Renal cortex interstitium (tissue), 11 donors: ENCODE measurements around the gene SPINK5. TPM values are rescaled to one million over a fixed set of nuclear protein-coding genes. Genes with fewer than 3 reads are reported as not detected.

Experiments used
- DNase-seq, 11 donors: peaks; one replicate each; pipeline ENCODE4 v3.0.0-alpha.2; 2013; ENCODE audit warnings: low read depth in 9 of 11, low spot score in 4 of 11; ENCODE audit errors: extremely low read depth in 1 of 11
- polyA plus RNA-seq, 3 donors: library from polyadenylated mRNA; unstranded; fragments of 120-200 nt; gene quantifications; one replicate each; pipeline ENCODE4 v1.2.1, GENCODE V29; 2013; ENCODE audit not compliant: insufficient read length in 3 of 3

SPINK5 gene
- polyA plus RNA-seq, 3 donors = 0.11 to 0.50 (median 0.39) TPM

DNA sequence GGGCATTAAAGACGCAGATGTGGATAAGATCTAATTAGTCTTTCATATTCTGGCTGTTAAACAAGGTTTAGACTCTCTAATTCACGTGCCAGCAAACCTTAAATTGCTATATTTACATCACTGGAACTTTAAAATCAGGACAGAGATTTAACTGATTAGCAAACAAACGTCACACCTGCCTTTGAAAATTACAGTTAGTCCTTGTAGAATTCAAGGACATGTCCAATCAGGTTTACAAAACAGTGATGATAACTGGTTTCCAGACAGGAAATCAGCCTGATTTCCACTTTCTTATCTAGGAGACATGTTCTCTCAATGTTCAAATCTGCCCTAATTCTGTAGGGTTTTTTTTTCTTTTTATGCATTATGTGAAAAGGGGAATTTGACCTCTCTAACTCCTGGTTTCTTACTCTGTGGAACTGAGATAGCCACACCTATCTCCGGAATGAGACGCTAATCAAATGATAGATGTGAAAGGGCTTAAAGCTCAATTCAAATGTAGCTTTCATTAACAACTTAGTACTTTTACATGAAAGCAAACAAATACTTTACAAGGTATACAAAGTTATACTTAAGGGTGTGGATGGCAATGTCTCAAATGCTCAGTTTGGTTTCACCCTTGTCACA lies 26.5 kb downstream of the SPINK5 start:
- DNase-seq = no peak

DNA sequence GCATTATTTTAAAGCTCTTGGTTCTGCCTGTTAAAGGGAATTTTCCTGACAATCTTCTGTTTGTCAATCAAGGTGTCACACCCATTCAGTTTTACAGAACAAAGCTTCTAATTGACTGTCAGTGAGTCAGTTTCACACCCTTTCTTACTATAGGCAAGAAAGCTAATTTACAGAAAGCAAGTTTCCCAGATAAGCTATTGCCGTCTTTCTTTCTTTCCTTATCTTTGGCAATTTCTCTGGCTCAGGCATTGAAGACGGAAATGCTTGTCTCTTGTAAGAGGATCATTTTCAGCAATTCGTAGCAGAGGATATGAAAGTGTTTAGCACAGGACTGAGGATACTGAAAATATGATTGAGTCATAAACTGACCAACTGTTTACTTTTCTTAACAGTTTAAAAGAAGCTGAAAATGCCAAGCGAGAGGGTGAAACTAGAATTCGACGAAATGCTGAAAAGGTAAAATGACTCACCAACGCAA lies 27.0 kb downstream of the SPINK5 start:
- no peak for DNase-seq

DNA sequence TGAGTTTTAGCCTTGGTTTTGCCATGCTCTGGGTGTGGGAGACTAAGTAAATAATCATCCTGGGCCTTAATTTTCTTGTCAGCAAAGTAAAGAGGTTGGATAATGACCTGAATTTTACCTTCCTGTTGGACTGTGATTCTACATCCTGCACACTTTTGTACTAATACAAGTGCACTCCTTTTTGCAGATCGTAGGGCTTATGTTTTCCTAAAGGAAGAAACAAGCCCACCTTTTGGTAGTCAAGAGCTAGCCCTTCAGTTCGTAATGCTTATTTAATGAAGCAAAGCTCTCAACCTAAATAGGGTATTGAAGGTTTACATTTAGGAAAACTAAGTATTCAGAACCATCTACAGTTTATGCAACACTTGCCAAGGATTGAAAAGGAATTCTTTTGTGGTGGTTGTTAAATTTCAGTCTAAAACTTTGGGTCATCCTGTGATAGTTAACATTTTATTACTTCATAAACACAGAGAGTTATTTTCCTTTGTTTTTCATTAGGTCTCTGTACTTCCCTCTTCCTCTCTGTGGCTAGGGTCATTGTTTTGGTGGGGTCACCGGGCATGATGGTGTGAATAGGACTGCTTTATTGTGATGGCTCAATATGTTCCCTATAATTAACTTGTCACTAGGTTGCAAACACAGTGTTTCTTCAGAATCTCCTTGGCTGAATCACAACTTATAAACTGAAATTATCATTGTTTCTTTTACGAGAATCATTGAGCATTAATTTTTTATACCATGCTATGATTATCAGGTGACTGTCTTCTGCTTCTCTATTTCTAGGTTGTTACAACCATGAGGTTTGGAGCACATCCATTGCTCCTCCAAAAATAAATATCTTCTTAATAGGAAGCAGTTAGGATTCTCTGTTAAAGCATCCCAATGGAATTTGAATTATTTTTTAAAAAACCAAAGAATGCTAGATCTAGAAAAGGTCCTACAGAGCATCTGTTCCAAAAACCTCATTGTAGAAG lies 28.5 kb downstream of the SPINK5 start:
- no peak for DNase-seq

DNA sequence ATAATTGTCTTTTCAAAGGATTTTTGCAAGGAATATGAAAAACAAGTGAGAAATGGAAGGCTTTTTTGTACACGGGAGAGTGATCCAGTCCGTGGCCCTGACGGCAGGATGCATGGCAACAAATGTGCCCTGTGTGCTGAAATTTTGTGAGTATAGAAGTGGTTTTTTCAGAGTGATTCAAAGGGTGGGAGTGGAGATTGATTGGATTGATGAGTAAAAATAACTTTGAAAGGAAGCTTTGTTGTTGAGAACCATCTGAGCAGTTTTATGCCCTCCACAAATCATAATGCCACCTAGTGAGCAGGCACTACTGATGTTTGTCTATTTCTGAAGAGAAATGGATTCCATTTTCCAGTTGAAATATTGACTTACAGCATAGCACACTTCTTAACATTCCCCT lies 30.6 kb downstream of the SPINK5 start:
- no peak for DNase-seq

DNA sequence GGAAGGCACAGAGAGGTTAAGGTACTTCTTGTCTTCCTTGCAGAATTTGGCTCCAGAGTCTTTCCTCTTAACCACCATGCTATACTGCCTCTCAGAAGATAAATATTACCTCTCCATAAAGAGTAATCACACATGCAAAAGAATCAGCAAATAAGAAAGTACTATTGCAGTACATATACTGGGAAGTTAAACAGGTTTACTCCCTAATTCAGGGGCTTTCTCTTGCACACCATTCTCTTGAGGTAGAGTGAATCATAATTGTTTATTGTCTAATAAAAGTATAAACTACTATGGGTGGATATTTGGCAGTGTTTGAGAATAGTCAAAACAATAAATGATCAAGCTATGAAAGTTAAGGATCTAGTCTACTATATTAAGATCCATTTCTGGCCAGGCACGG lies 40.4 kb downstream of the SPINK5 start:
- no peak for DNase-seq

DNA sequence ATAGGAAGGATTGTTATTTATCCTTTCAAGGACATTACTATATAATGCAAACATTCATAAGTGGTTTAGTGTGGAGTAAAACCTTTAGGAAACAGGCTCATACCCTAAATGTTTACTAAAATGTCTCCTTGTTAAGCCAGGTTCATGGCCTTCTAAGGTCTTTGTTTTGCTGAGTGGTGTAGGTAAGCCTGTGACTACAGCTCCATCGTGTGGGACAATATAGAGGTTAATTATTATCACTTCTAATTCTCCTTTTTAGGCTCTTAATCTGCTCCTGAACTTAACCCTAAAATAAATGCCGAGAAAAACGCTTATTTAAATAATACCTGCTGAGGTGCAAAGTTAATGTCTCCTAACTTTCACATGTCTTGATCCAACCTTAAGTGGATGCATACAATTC lies 43.8 kb downstream of the SPINK5 start:
- no peak for DNase-seq

DNA sequence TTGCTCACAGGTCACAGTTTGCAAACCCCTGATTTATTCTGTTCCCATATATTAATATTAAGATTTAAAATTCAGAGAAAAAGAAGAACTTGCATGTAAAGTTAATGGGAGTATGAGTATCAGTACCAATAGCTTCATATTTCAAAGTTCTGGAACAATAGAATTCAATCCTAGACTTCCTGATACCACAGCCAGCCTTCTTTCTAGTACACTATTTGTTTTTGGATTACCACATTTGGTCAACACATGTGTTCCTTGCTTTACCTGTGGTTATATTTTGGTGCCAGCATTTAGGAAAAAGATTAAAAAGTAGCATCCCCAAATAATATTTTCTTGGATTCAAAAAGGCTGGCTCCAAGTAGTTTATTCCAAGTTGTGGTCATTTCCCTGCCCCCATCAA lies 49.5 kb downstream of the SPINK5 start:
- DNase-seq = no peak

DNA sequence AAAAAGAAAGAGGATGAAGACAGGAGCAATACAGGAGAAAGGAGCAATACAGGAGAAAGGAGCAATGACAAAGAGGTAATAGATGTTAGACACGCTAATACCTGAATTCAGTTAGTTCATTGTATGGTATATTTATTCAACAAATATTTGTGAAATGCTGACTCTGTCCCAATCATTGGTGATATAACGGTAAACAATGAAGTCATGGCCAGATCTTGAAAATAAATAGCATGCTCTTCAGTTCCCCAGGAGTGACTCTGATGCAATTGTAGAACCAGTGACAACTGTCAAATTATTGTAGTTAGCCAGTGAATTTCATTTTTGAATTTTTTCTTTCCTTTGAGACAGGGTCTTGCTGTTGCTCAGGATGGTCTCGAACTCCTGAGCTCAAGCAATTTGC lies 56.5 kb downstream of the SPINK5 start:
- DNase-seq = no peak

DNA sequence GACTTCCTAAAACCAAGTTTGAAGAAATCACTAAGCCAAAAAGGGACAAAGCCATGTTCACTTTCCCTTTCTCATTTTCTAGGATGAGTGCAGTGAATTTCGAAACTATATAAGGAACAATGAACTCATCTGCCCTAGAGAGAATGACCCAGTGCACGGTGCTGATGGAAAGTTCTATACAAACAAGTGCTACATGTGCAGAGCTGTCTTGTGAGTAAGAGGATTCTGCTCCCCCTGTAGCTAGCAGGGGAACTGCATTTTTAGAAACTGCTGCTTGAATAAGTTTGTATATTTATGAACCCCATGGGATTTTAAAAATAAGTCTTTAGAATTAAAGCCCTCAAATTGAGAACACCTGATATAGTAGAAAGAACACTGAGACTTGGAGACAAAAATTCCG lies 61.9 kb downstream of the SPINK5 start:
- no peak for DNase-seq

DNA sequence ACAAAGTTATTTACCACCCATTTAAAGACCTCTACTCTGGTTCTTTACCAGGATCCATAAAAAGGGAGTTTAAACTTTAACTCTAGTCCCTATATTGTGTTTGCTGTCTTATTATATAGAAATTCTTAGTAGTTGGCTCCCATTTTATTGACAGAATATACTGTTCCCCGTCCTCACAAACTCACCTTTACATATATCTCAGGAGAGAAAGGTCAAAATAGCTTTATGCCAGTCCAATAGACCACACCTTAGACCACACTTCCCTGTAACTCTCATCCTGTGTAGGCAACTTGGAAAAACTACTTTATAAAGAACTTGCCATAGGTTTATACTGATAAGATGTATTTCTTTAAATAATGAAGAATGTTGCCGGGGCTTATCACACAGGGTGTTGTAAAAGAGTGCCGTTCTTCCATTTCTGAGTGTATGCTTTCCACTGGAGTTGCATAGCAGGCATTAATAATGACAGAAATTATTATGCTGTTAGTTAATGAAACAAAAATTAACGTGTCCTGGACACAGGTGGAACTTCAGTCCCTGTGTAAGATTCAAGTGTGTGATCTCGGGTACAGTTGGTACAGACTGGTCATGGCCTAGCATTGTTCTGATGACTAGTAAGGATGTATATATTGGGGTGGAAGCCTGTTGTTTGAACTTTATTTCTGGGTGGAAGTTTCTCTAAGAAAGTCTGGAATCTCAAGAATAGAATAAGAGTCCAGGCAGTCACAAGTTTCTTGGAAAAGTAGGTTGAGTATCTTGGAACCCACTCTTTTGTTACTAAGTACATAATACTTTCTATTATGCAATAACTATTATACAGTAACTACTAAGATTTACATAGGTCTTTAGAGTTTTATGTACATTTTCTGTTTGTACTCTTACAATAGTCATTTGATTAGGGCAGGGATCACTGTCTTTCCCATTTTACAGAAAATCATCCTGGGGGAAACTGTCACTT lies 71.6 kb downstream of the SPINK5 start:
- no peak for DNase-seq

DNA sequence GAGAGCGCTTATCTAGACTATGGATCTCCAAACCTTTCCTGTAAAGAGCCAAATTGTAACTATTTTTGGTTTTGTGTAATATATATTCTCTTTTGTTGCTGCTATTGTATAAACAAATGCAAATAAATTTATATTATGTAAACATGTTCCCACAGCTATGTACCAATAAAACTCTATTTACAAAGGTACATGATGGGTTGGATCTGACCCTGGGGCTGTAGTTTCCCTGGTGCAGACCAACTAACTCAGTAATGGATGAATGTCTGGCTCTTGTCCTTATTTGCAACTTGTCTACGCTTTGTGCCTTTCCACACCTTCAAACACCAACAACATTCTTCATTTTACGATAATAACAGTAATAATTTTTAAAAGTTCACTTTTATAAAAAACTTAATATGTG lies 77.1 kb downstream of the SPINK5 start:
- DNase-seq = no peak

DNA sequence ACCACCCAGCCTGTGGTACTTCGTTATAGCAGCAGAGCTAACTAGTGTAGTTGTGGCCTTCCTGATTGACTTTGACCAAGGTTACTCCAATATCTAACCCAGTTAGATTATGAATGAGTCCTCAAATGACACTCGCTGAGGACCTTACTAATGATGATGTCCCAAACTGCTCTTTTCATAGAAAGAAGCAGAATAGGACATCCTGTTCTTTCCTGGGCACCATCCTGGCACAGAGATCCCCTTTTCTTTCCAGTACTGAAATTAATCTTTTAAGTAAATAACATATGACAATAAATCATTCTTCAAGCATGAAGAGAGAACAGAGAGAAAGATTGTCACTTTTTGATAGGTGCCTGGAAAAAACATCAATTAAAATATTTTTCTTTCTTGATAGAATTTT lies 77.9 kb downstream of the SPINK5 start:
- DNase-seq = no peak

DNA sequence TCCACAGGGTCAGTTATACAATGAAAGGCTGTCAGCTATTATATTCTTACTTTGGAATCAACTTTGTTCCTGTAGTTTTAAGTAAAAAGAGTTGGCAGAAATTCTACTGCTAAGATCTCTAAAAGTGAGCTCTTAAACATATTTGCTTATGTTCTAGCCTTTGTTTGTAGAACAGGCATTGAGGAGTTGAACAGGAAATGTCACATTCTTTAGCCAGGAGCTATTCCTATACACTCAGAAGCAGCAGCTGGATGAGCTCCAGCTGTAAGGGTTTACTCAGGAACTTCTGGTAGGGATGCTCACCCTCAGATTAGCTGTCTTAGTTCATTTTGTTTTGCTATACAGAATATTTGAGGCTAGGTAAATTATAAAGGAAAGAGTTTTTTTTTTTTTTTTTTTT lies 82.1 kb downstream of the SPINK5 start:
- DNase-seq = peak in 7 of 11 donors; percentile 2 to 36 (median 15)

DNA sequence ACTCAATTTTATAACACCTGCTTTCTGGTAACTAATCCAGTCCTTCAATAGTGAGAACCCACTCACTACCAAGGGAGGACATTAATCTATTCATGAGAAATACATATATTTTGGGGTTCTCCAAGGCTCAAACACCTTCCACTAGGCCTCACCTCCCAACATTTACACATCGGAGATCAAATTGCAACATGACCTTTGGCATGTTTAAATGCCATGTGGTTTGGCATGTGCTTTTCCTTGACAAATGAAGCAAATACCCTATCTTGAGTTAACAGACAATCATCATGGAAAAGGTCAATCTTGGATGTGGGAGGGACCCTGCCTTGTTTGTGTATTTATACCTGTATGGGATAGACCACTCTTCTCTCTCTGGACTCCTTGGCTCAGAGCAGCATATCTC lies 82.7 kb downstream of the SPINK5 start:
- no peak for DNase-seq

DNA sequence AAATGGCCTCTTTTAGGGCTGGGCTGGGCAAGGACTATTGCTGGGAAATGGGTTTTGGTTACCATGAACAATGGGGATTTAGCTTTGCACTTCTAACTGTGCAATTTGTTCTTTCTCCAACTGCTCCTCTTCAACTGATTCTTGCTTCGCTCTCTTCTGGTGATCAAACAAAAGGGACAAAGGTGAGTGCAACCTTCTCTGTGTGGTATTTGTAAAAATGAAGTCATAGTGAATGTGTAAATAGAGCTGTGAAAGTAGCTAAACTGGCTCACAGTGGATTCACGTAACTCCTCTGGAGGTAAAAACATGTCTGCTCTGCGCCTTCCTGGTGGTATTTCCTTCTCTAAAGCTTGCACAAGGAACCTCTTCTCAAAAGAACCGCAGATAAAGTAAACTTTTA lies 83.6 kb downstream of the SPINK5 start:
- DNase-seq = no peak

DNA sequence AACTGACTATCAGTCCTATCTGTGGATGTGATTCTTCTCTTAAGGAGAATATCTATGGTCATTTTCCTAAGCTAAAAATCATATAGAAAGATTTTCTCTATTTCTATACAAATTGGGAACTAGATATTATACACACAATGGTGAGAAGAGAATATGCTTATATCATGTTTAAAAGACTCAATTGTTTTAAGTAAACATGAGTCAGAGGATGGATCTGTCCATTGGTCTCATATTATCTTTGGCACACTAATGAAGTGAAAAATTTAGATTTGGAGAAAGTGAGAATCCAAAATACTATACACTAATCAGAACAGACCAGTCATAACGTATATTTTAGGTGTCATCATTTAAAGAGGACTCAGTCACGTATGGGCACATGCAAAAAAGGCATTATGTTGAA lies 88.1 kb downstream of the SPINK5 start:
- DNase-seq = no peak

DNA sequence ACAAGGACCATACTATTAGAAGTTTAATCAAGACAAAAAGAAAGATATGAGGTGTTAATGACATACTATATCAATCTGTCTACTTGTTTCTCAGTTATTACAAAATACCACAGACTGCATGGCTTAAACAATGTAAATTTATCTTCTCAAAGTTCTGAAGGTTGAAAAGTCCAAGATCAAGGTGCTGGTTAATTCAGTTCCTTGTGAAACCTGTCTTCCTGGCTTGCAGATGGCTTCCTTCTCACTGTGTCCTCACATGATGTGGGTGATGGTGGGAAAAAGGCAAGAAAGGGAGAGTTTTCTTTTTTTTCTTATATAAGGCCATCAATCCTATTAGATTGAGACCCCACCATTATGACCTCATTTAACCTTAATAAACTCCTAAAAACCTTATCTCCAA lies 89.0 kb downstream of the SPINK5 start:
- DNase-seq = no peak

DNA sequence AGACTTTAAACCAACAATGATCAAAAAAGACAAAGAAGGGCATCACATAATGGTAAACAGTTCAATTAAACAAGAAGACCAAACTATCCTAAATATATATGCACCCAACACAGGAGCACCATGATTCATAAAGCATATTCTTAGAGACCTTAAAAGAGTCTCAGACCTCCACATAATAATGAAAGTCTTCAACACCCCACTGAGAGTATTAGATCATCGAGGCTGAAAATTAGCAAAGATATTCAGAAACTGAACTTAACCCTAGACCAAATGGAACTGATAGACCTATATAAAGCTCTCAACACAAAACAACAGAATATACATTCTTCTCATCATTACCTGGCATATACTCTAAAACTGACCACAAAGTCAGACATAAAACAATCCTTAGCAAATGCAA lies 92.8 kb downstream of the SPINK5 start:
- no peak for DNase-seq

DNA sequence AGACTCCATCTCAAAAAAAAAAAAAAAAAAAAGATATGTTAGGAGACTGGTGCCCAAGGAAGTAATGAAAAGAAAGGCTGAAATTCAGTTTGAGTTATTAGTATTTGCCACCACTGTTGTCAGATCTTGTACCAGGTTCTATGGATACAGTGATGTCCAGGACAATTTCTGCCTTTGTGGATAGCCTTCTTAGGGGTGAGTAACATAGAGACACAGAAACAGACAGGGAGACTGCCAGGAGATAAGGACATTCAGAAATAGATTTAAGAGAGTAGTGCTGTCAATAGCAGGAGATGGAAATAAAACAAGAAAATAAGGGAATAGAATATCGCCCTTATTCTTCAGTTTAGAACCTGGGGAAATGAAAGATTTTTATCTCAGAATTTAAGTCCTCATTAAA lies 98.3 kb downstream of the SPINK5 start:
- no peak for DNase-seq
